Measurements from ENCODE around the gene COL4A2.

DNA sequence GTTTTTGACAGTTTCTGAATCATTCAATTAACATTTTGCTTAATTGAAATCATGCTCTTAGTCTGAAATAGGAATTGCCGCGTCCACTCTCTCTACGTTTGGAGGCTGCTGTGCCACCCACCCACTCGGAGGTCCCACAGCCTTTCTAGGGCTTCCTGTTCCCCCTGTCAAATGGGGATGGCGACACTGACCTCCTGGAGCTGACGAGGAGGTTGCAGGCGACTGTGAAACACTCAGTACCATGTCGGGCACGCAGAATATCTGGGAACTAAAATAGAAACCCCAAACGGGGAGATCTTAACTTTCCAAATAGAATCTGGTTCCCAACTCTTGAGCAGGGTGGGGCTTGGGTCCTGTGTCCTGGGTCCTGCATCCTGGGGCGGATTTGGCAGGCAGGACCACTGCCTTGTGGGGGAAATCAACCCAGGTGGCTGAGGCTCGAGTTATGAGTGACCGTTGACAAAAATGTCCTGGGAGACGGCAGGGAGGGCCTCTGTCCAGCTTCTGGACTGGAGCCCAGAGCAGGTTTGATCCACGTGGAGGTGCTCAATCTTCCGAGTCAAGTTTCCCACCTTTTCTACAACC is 129.8 kb downstream of the COL4A2 start:
- TF ChIP-seq POLR2A (IDR thresholded peaks at IDR 0.05) (no peak), EP300 (IDR thresholded peaks at IDR 0.05) (no peak), CTCF (IDR thresholded peaks at IDR 0.05) (no peak)

Data from ovary (tissue), 3 donors.